Kidney epithelial cell (primary cell): ENCODE data around the gene GSTK1. TPM values are rescaled to one million over a fixed set of nuclear protein-coding genes. Genes with fewer than 3 reads are reported as not detected.
A peak's percentile ranks its signal among the peaks of the same experiment; 100 is the strongest.

Experiments used
- DNase-seq: peaks from one replicate; pipeline ENCODE4 v3.0.0-alpha.2; 2010; ENCODE audit warnings: low read depth
- H3K27me3 ChIP-seq: 2 replicates; pipeline ENCODE4 v1.6.0; 2011; ENCODE audit warnings: low read length; ENCODE audit not compliant: control insufficient read depth, insufficient read depth
- H3K36me3 ChIP-seq: 2 replicates; pipeline ENCODE4 v1.5.1; 2011; ENCODE audit warnings: low read length; ENCODE audit not compliant: control insufficient read depth, insufficient read depth
- H3K4me3 ChIP-seq: 2 replicates; pipeline ENCODE4 v1.5.1; 2011; ENCODE audit warnings: low read depth, mild to moderate bottlenecking, control low read depth, low read length
- CTCF ChIP-seq: IDR thresholded peaks from 2 replicates; pipeline ENCODE4 v1.5.1; 2011; ENCODE audit warnings: mild to moderate bottlenecking, moderate library complexity, low read length, control low read depth, inconsistent platforms; ENCODE audit not compliant: insufficient read depth, poor library complexity, severe bottlenecking
- total RNA-seq: library from RNA; depleted of rRNA; stranded (reverse); fragments of >200 nt; gene quantifications from 2 replicates; pipeline ENCODE4 v1.2.3, GENCODE V29; 2015

The GSTK1 gene
- total RNA-seq, 1 donor from 2014 or later: 139 TPM

- DNase-seq: no peak
- no peak overlapping the region for H3K4me3 ChIP-seq
- no peaks in the 10 kb centered on the region for H3K36me3 ChIP-seq
- no peak for TF ChIP-seq CTCF
- H3K27me3 ChIP-seq: no peaks in the 10 kb centered on the region
Observed at GRCh38 chr7:143236408-143236990, 26.7 kb upstream of the GSTK1 start.

- TF ChIP-seq CTCF: no peak
- Histone ChIP-seq H3K36me3 (no peaks in the 10 kb centered on the region), H3K4me3 (no peak overlapping the region), H3K27me3 (no peaks in the 10 kb centered on the region)
- DNase-seq: no peak
Observed at GRCh38 chr7:143237366-143237765, 25.9 kb upstream of the GSTK1 start.

- Histone ChIP-seq H3K36me3 (no peaks in the 10 kb centered on the region), H3K4me3 (no peak overlapping the region), H3K27me3 (no peaks in the 10 kb centered on the region)
- DNase-seq: no peak
- no peak for TF ChIP-seq CTCF
Observed at GRCh38 chr7:143238289-143238980, 24.8 kb upstream of the GSTK1 start.

- no peak for TF ChIP-seq CTCF
- H3K27me3 ChIP-seq: no peaks in the 10 kb centered on the region
- no peak for DNase-seq
Observed at GRCh38 chr7:143239813-143240212, 23.4 kb upstream of the GSTK1 start.

GRCh38 chr7:143240291-143241168, 22.7 kb upstream of the GSTK1 start:
- no peaks in the 10 kb centered on the region for H3K36me3 ChIP-seq
- TF ChIP-seq CTCF: peak; percentile 89
- H3K27me3 ChIP-seq: no peaks in the 10 kb centered on the region
- no peak overlapping the region for H3K4me3 ChIP-seq
- peak; percentile 44 for DNase-seq

More at GRCh38 chr7:143239813-143240212, 23.4 kb upstream of the GSTK1 start:
- Histone ChIP-seq H3K4me3 (no peak overlapping the region), H3K36me3 (no peaks in the 10 kb centered on the region)
